K562 (cell line): Measurements from ENCODE around the gene FGF21. TPM values are rescaled to one million over a fixed set of nuclear protein-coding genes. Genes with fewer than 3 reads are reported as not detected.
A peak's percentile ranks its signal among the peaks of the same experiment; 100 is the strongest.

Source experiments
- ATAC-seq: fragments of 200-7000 bp; cut with Tn5 transposase; 3 replicates; pipeline ENCODE4 v1.9.1; 2020; ENCODE audit warnings: moderate library complexity
- BruUV-seq: library from RNA; stranded (reverse); fragments of 400-500 nt; replicated peaks from 2 replicates; lab custom pipeline; 2021; lab: Mats Ljungman, UMichigan
- CTCF ChIA-PET: fragments of 300-600 bp; formaldehyde crosslinking; extraction: SDS; loops from one replicate; lab custom pipeline; 2021; ENCODE audit warnings: low intra/inter-chr PET ratio; lab: Yijun Ruan, JAX
- POLR2A ChIA-PET: fragments of 300-600, 350-650 bp; sonication (Branson Sonifier 250); formaldehyde crosslinking; extraction: SDS; loops from one replicate; lab custom pipeline; 2021; ENCODE audit warnings: antibody characterized with exemption, inconsistent platforms; lab: Yijun Ruan, JAX
- DNase-seq, 4 experiments: peaks; one replicate each; pipeline versions ENCODE4 v3.0.0 to v3.0.0-alpha.2; 2011 to 2018; ENCODE audit warnings: low spot score in 3 of 4, mixed read lengths in 3 of 4; ENCODE audit errors: extremely low read depth in 1 of 4
- FAIRE-seq: peaks from 2 replicates; lab custom pipeline; 2011; peaks lifted over from hg19 to GRCh38; lab: Jason Lieb, UNC
- H2AFZ ChIP-seq: 2 replicates; pipeline ENCODE4 v1.6.0; 2011; ENCODE audit warnings: low read depth, low read length, control low read depth, inconsistent platforms
- H3K27ac ChIP-seq: fragments of 200-600 bp; 3 replicates; pipeline ENCODE4 v1.8.0; 2011; ENCODE audit warnings: low read depth, mild to moderate bottlenecking, control low read depth, inconsistent platforms, low read length, moderate library complexity, mixed read lengths; ENCODE audit errors: extremely low read depth
- H3K27me3 ChIP-seq, 2 experiments: fragments of 300-600 bp in 1 of 2; 2 replicates in 1 of 2; 3 replicates in 1 of 2; pipeline versions ENCODE4 v1.6.0 to v1.8.0; 2011; ENCODE audit warnings: inconsistent platforms in 2 of 2, low read length in 2 of 2, mild to moderate bottlenecking in 1 of 2, mixed read lengths in 1 of 2, moderate library complexity in 1 of 2; ENCODE audit not compliant: control insufficient read depth in 2 of 2, insufficient read depth in 2 of 2
- H3K36me3 ChIP-seq: fragments of 300-600 bp; 3 replicates; pipeline ENCODE4 v1.8.0; 2011; ENCODE audit warnings: mild to moderate bottlenecking, low read length, inconsistent platforms; ENCODE audit not compliant: control insufficient read depth, insufficient read depth
- H3K4me1 ChIP-seq, 2 experiments: fragments of 200-600 bp in 1 of 2; replicated peaks in 1 of 2; 2 replicates in 1 of 2; 3 replicates in 1 of 2; pipeline versions ENCODE4 v1.5.1 to v1.8.0; 2011; ENCODE audit warnings: inconsistent platforms in 2 of 2, low read length in 2 of 2, mild to moderate bottlenecking in 1 of 2, mixed read lengths in 1 of 2, moderate library complexity in 1 of 2; ENCODE audit not compliant: control insufficient read depth in 2 of 2, insufficient read depth in 2 of 2
- H3K4me2 ChIP-seq: 2 replicates; pipeline ENCODE4 v1.6.1; 2011; ENCODE audit warnings: low read length, control low read depth, inconsistent platforms, mixed read lengths; ENCODE audit not compliant: insufficient read depth
- H3K4me3 ChIP-seq: fragments of 200-600 bp; sonication (generic), shearing (Covaris generic); 2 replicates; pipeline ENCODE4 v1.5.1; 2016; ENCODE audit warnings: control low read depth, inconsistent platforms
- H3K79me2 ChIP-seq: fragments of 200-600 bp; 3 replicates; pipeline ENCODE4 v1.8.0; 2011; ENCODE audit warnings: low read length, inconsistent platforms; ENCODE audit not compliant: control insufficient read depth, insufficient read depth
- H3K9ac ChIP-seq, 2 experiments: 2 replicates each; pipeline versions ENCODE4 v1.6.0 to v1.6.1; 2011; ENCODE audit warnings: low read depth in 2 of 2, low read length in 2 of 2, control low read depth in 1 of 2, inconsistent platforms in 1 of 2, mild to moderate bottlenecking in 1 of 2, mixed read lengths in 1 of 2; ENCODE audit not compliant: insufficient read depth in 1 of 2
- H3K9me1 ChIP-seq: one replicate; pipeline ENCODE4 v1.6.0; 2011; ENCODE audit warnings: inconsistent platforms, mild to moderate bottlenecking, low read length, moderate library complexity; ENCODE audit not compliant: control insufficient read depth, insufficient read depth
- H3K9me3 ChIP-seq: replicated peaks from 2 replicates; pipeline ENCODE4 v1.5.1; 2011; ENCODE audit warnings: low read depth, low read length, inconsistent platforms; ENCODE audit not compliant: control insufficient read depth, insufficient read depth
- H4K20me1 ChIP-seq: replicated peaks from 2 replicates; pipeline ENCODE4 v1.6.1; 2011; ENCODE audit warnings: low read length, inconsistent platforms, mixed read lengths; ENCODE audit not compliant: control insufficient read depth, insufficient read depth
- PCBP1 ChIP-seq: fragments of 200-400 bp; formaldehyde crosslinking; IDR thresholded peaks from 2 replicates; pipeline ENCODE4 v1.6.1; 2018; ENCODE audit warnings: mild to moderate bottlenecking, low read depth, low read length; ENCODE audit not compliant: poor library complexity, severe bottlenecking
- RBFOX2 ChIP-seq: fragments of 200-400 bp; formaldehyde crosslinking; IDR thresholded peaks from 2 replicates; pipeline ENCODE4 v1.6.1; 2017; ENCODE audit warnings: low read depth, mild to moderate bottlenecking, low read length, moderate library complexity
- ZEB2 ChIP-seq: fragments of 450-650 bp; IDR thresholded peaks from 2 replicates; pipeline ENCODE4 v1.6.1; 2016
- ZNF121 ChIP-seq: sonication (generic); formaldehyde crosslinking; conservative IDR thresholded peaks from 2 replicates; pipeline ENCODE4 v1.8.0; 2022; ENCODE audit warnings: missing genetic modification reagents
- ZNF133 ChIP-seq: fragments of 250-450 bp; sonication (Bioruptor Pico); IDR thresholded peaks from 2 replicates; pipeline ENCODE4 v1.4.0; 2020; ENCODE audit warnings: mild to moderate bottlenecking
- ZNF3 ChIP-seq: fragments of 250-450 bp; sonication (Bioruptor Pico); IDR thresholded peaks from 2 replicates; pipeline ENCODE4 v1.5.0; 2021; ENCODE audit warnings: mild to moderate bottlenecking, moderate library complexity
- WGBS: fragments of 100-300 bp; shearing (Covaris generic); methylation state at CpG from one replicate; pipeline ENCODE4 v1.1.6; 2016; ENCODE audit warnings: low coverage, mixed read lengths; ENCODE audit not compliant: insufficient coverage; ENCODE audit errors: missing lambda C conversion rate; 5-methylcytosine and 5-hydroxymethylcytosine counted together
- in situ Hi-C: fragments of 300-500 bp; cut with MboI; formaldehyde crosslinking; loops from 4 replicates; pipeline ENCODE4 v1.15.0; 2018; ENCODE audit warnings: inconsistent platforms, mixed read lengths
- intact Hi-C: fragments of 100-400 bp; cut with micrococcal nuclease; formaldehyde crosslinking; loops from 2 replicates; pipeline ENCODE4 v1.14.2; 2022
- polyA plus RNA-seq, 8 experiments: library from polyadenylated mRNA; depleted of rRNA in 4 of 8; stranded (reverse) in 5 of 8; unstranded in 3 of 8; fragments of >200 nt; fragmentation: Nextera tagmentation in 2 of 8; fragmentation: Illumina TruSeq in 1 of 8; extraction: Ambion mirVana in 2 of 8; extraction: Trizol in 1 of 8; gene quantifications; 2 replicates each; pipeline versions ENCODE4 v1.2.1 to v1.2.3, GENCODE V29; 2011 to 2014; ENCODE audit warnings: inconsistent platforms in 1 of 8, missing spikeins in 1 of 8
- total RNA-seq, 7 experiments: library from RNA; depleted of rRNA in 6 of 7; stranded (reverse); fragments of >200 nt in 6 of 7; fragmentation: Illumina TruSeq in 2 of 7; extraction: Trizol in 2 of 7; gene quantifications; 2 replicates each; pipeline versions ENCODE4 v1.2.1 to v1.2.3, GENCODE V29; 2011 to 2021; ENCODE audit warnings: low replicate concordance in 1 of 7

Gene FGF21
- total and polyA plus RNA-seq, 9 of the 15 experiments (the other 6 are each of a cell fraction or from before 2014, with no cell fraction given), result 0.04 to 0.77 (median 0.09) TPM; not detected in 6

DNA sequence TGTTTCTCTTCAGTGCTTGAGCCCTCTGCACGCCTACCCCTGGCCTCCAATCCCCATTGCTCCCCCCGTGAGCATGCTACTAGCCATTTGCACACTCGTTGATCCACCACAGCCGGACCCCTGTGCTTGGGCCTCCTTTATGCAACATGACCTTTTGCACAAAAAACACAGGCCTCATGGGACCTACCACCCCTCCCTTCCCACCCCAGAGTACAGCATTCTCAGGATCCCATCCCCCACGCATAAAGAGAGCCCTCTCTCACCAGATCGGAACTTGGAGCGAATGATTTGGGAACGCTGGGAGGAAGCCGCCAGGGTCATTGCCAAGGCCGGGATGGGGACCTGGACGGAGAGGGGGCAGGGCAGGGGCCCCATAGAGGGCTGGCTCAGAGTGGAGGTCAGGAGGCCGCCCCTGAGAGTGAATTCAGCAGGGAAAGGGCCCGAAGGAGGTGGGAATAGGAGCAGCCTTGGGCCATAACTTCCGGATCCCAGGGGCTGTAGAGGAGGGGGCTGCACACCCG is 36.6 kb upstream of the FGF21 start:
- Histone ChIP-seq H3K4me2 (no peak overlapping the region), H3K9me1 (no peaks in the 10 kb centered on the region), H3K27me3 (no peaks in the 10 kb centered on the region), H3K4me1 (peaks cover 16 to 63% of the 10 kb centered on the region in 2 experiments), H3K36me3 (no peaks in the 10 kb centered on the region), H3K9me3 (no peaks in the 10 kb centered on the region), H3K4me3 (no peak overlapping the region), H4K20me1 (no peaks in the 10 kb centered on the region), H2AFZ (no peak overlapping the region), H3K79me2 (0 out of 3 replicates have a peak, but pooled peaks cover 3% of the 10 kb centered on the region), H3K27ac (no peak overlapping the region), H3K9ac (peak overlapping the region in 1 of 2 experiments; percentile 91; a peak in 1 of 4 replicates)
- POLR2A ChIA-PET, result interaction anchor here (1.1 kb wide), 1 partner anchor 58 kb away, joined by 3 read pairs; no protein-coding TSS in a partner anchor
- no peak for DNase-seq
- FAIRE-seq, result no peak
- in situ Hi-C loops, result no loop called here
- no peak for ATAC-seq
- TF ChIP-seq RBFOX2 (no peak), ZEB2 (no peak), ZNF3 (no peak), ZNF133 (CRISPR knock-in tag) (no peak), PCBP1 (no peak), ZNF121 (CRISPR knock-in tag) (no peak)
- intact Hi-C loops, result no loop called here
- WGBS, result 70% methylated on average over 13 of the region's 15 CpGs
- BruUV-seq, result no TSS peak
- CTCF ChIA-PET, result no interaction called here
